ENCODE results near the gene FUT8.

FUT8 gene

DNA sequence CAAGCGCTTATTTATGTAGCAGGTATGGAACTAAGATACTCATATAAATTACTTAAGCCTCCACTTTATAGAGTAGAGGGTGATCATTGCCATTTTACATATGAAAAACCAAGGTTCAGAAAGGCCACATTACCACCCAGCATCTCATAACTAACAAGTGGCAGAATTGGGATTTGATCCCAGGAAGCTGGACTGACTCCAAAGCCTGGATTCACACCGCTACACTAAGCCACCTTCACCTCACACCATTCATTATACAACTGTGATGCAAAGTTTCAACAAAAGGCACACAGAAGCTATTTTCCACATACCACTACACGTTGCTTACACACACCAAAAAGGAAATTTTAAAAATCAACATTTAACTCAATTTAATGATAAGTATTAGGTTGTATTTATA lies 370.6 kb downstream of the FUT8 start:
- no peak for FAIRE-seq

DNA sequence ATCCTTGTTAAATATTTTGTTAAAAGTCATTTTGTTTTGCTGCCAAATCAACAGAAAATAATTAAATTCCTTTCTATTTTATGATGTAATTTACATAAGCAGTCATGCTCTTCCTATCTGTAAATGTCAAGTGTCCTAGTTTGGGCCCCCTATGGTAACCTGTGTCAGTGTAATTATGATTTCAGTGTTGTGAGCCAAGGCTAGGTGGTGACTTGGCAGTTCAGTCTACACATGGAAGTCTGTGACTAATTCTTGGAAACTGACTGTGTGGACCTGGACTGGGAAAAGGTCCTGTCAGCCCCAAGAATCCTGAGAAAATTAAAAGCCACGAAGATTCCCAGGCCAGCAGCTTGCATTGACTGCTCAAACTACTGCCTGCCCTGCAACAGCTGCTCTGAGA lies 371.0 kb downstream of the FUT8 start:
- FAIRE-seq, result no peak

DNA sequence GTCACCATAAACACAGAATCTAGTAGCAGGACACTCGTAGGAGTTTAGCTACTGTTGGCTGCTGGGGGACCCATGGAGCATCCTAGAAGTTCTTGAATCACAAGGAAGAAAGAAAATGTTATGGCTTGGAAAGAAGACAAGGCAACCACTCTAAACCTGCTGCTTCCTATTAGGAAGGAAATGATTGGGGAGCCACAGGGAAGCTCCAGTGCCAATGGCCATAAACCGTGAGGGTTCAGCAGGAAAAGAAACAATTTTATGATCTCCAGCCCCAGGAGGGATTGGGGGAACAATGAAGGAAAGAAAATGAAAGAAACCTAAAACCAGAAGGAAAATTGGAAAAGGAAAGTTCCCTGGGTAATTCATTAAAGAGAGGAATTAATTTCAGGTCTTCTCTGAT lies 372.0 kb downstream of the FUT8 start:
- FAIRE-seq, result no peak

DNA sequence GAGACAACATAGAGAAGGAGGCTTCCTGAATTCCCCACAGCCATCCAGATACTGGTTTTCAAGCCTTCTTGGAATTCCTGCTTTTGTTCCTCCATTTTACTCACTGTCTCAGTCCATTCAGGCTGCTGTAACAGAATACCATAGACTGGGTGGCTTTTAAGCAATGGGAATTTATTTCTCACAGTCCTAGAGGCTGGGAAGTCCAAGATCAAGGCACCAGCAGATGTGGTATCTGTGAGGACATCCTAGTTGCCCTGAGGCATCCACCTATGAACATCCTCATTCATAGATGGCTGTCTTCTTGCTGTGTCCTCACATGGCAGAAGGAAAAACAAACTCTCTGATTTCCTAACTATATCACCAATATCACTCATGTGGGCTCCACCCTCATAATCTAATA lies 374.9 kb downstream of the FUT8 start:
- FAIRE-seq, result no peak

DNA sequence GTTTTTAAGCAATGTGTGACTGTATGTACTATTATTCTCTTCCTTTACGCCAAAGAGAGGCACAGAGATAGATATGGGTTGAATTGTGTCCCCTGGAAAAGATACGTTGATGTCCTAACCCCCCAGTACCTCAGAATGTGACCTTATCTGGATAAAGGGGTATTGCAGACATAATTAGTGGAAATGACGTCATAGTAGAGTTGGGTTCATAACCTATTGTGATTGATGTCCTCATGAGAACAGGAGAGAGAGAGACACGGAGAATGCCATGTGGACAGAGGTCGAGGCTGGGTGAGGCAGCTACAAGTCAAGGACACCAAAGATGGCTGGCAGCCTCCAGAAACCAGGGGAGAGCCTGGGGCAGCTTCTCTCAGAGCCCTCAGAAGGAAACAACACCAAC lies 376.3 kb downstream of the FUT8 start:
- FAIRE-seq, result no peak

DNA sequence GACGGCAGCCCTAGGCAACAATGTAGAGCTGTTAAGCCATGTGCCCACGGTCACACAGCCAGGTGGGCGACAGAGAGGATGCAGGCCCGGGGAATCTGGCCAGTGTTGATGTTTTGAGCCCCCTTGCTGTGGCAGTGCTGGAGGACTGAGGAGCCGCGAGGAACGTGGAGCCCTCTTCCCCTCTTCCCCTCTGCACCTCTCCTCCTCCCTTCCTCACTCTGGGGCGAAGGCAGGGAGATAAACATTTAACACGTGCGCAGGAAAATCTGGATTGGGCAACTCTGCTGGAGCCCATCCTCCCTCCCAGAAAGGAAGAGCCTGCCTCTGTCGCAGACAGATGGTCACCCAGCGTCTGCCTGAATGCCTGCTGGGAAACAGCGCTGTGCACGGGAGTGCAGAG lies 376.8 kb downstream of the FUT8 start:
- FAIRE-seq, result no peak

DNA sequence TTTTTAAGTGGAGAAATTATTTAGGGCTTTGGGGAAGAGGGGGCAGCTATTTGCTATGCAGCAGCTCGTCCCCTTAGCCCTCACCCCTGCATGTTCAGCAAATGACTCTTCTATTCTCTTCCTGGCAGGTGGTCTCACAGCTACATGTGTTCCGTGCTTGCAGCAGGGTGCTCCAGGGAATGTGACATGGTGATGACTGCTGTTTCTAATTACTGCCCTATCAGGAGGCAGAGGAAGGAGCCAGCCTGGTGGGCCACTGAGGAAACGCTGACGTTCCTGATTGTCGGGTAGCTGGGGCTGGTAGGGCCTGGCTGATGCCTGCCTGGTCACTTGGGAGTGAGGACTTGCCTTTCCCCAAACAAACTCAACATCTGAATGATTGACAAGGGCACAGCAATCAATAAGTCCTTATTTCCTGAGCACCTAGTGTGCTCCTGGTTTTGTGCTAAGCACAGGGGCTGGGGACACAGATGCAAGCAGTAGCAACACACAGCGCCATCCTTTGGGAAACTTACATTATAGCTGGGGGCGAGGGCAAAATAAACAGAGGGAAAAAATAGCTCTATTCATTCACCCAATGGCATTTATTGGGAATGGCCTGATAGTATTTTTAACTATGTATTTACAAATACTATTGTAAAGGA lies 377.8 kb downstream of the FUT8 start:
- no peak for FAIRE-seq

DNA sequence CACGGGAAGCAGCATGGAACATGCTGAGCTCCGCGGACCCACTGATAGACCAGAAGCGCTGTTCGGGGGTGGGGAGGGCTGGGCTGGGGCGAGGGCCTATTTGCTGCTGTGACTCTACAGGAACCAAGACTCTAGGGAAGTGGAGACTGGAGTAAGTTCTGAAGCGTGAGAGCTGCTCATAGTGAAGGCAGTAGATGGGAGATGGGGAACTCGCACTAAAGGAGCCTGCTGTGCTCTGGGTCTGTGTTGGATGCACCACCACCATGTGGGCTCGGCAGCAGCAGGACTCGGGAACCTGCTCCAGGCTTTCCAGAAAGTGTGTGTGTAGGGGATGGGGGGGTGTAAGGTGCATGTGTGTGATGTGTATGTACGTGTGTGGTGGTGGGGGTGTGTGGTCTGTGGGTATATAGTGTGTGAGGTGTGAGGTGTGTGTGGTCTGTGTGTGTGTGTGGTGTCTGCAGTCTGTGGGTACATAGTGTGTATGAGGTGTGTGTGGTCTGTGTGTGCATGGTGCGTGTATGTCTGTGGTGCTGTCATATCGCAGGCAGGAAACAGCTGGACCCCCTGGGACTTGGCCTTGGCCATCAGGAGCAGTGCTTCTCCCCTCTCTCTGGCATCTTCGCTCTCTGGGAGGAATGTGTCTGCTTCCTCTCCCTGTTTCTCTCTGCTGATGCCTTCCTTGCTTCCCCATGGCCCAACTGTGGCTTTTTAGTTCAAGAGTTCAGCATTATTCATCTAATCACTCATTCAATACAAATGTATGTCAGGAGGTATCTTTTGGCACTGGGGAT lies 378.9 kb downstream of the FUT8 start:
- no peak for FAIRE-seq

DNA sequence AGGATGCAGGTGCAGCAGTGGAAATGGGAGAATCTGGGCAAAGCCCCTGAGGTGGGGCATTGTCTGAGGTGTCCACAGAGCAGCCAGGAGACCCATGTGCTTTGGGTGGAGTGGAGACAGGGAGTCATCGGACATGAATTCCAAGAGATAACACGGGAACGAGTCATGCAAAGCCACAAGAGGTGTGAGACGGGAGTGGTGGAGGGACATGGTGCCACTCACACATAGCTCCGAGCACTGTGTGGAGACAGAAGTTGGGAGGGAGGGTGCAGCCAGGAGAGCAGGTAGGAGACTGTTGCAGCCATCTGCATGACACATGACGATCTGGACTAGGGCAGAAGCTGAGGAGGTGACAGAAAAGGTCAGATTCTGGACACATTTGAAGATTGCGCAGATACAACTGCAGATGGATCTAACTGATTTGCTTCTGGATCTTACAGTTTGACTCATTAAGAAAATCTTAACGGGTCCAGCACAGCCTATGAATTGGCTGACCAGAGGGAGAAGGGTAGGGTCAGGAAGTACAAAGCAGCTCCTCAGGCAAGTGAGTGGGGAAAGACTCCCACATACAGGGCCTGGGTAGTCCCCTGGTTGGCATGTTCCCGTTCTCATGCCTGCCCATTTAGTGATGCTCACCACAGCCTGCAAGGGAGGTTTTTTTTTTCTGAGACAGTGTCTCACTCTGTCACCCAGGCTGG lies 379.8 kb downstream of the FUT8 start:
- FAIRE-seq, result no peak

All from TTC549 (cell line).